Caco-2 (cell line): ENCODE data around the gene TCF7L1. TPM values are rescaled to one million over a fixed set of nuclear protein-coding genes. Genes with fewer than 3 reads are reported as not detected.

Source experiments
- BruUV-seq: library from RNA; stranded (reverse); fragments of 400-500 nt; replicated peaks from 2 replicates; lab custom pipeline; 2021; lab: Mats Ljungman, UMichigan
- CTCF ChIA-PET: fragments of 300-600 bp; sonication (Branson Sonifier 250); formaldehyde crosslinking; loops from one replicate; lab custom pipeline; 2022; ENCODE audit warnings: antibody characterized with exemption; lab: Charles Lee
- POLR2A ChIA-PET: fragments of 300-600 bp; sonication (Branson Sonifier 250); formaldehyde crosslinking; loops from one replicate; lab custom pipeline; 2022; ENCODE audit warnings: antibody characterized with exemption; lab: Charles Lee
- DNase-seq, 2 experiments: peaks; one replicate each; pipeline versions ENCODE4 v3.0.0 to v3.0.0-alpha.2; 2020 to 2022
- H3K27me3 ChIP-seq: replicated peaks from 2 replicates; pipeline ENCODE4 v1.6.0; 2011; ENCODE audit warnings: low read length; ENCODE audit not compliant: control insufficient read depth, insufficient read depth
- H3K36me3 ChIP-seq: 2 replicates; pipeline ENCODE4 v1.5.1; 2011; ENCODE audit warnings: low read length; ENCODE audit not compliant: control insufficient read depth, insufficient read depth
- H3K4me1 ChIP-seq: fragments of 250-450 bp; sonication (Bioruptor Pico); 2 replicates; pipeline ENCODE4 v1.5.1; 2020; ENCODE audit warnings: mild to moderate bottlenecking
- H3K4me3 ChIP-seq: 2 replicates; pipeline ENCODE4 v1.5.1; 2011; ENCODE audit warnings: low read depth, mild to moderate bottlenecking, control low read depth, low read length
- H3K9me3 ChIP-seq: fragments of 250-450 bp; sonication (Bioruptor Pico); 2 replicates; pipeline ENCODE4 v1.5.1; 2020; ENCODE audit warnings: mild to moderate bottlenecking, moderate library complexity
- H3K27ac Mint-ChIP-seq: one replicate; pipeline ENCODE4 v1.8.0; 2022; ENCODE audit warnings: mixed read lengths; ENCODE audit not compliant: unreplicated experiment
- H3K27me3 Mint-ChIP-seq: one replicate; pipeline ENCODE4 v1.8.0; 2022; ENCODE audit warnings: mixed read lengths; ENCODE audit not compliant: insufficient read depth, unreplicated experiment
- H3K36me3 Mint-ChIP-seq: one replicate; pipeline ENCODE4 v1.8.0; 2022; ENCODE audit warnings: mild to moderate bottlenecking, mixed read lengths; ENCODE audit not compliant: insufficient read depth, unreplicated experiment
- H3K4me1 Mint-ChIP-seq: one replicate; pipeline ENCODE4 v1.8.0; 2022; ENCODE audit warnings: low read depth, mixed read lengths; ENCODE audit not compliant: unreplicated experiment
- H3K4me3 Mint-ChIP-seq: one replicate; pipeline ENCODE4 v1.8.0; 2022; ENCODE audit warnings: mild to moderate bottlenecking, moderate library complexity, mixed read lengths; ENCODE audit not compliant: unreplicated experiment
- H3K9me3 Mint-ChIP-seq: one replicate; pipeline ENCODE4 v1.8.0; 2022; ENCODE audit warnings: mixed read lengths; ENCODE audit not compliant: unreplicated experiment
- CTCF ChIP-seq, 2 experiments: fragments of 200-600 bp in 1 of 2; IDR thresholded peaks; 1 replicate in 1 of 2; 2 replicates in 1 of 2; pipeline versions ENCODE4 v1.5.1 to v1.8.0; 2011 to 2022; ENCODE audit warnings: antibody characterized with exemption in 1 of 2, control low read depth in 1 of 2, inconsistent platforms in 1 of 2, low read depth in 1 of 2, low read length in 1 of 2, mild to moderate bottlenecking in 1 of 2, moderate library complexity in 1 of 2; ENCODE audit not compliant: insufficient read depth in 1 of 2, severe bottlenecking in 1 of 2, unreplicated experiment in 1 of 2
- intact Hi-C: fragments of 100-400 bp; cut with micrococcal nuclease; formaldehyde crosslinking; loops from one replicate; pipeline ENCODE4 v1.10.0; 2022; ENCODE audit not compliant: unreplicated experiment
- total RNA-seq: library from RNA; stranded (reverse); gene quantifications from 2 replicates; pipeline ENCODE4 v1.2.3, GENCODE V29; 2022

Gene TCF7L1
- total RNA-seq, 1 experiment from 2014 or later = 29.0 TPM

DNA sequence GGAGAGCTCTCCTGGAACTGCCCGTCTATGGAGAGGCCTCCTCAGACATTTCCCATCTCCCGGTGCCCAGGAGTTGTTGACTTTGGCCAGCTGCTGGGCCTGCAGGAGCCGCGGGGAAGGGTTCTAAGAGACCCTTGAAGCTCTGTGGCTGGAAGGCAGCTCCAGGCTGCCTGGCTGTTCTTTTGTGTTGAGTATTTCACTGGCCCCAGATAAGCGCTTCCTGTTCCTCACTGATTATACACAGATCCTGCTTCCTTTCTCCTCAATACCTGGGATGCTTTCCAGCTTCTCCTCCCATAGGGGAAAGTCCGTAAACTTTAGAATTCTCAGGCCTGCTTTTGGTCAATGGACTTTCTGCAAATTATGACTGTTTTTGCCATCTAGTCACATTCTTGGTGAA, 136.8 kb downstream of the TCF7L1 start:
- intact Hi-C loops = no loop called here

GRCh38 chr2:85272357-85272756, 139.2 kb downstream of the TCF7L1 start:
- H3K9me3 Mint-ChIP-seq = no peaks in the 10 kb centered on the region
- H3K9me3 ChIP-seq = no peaks in the 10 kb centered on the region
- no peaks in the 10 kb centered on the region for H3K27me3 ChIP-seq
- intact Hi-C loops = no loop called here
- ChIA-PET CTCF (no interaction called here), POLR2A (no interaction called here)
- no peaks in the 10 kb centered on the region for H3K27me3 Mint-ChIP-seq
- peaks cover 30% of the 10 kb centered on the region for H3K4me1 ChIP-seq
- no peaks in the 10 kb centered on the region for H3K36me3 ChIP-seq
- no peak overlapping the region for H3K4me3 Mint-ChIP-seq
- no peak overlapping the region for H3K4me3 ChIP-seq
- no peak for DNase-seq
- no TSS peak for BruUV-seq
- H3K36me3 Mint-ChIP-seq = peaks cover 7% of the 10 kb centered on the region
- H3K4me1 Mint-ChIP-seq = peaks cover 24% of the 10 kb centered on the region
- no peak for TF ChIP-seq CTCF (IDR thresholded peaks at IDR 0.05; ENCODE audit: insufficient read depth in 1 of 2, low read depth in 1 of 2, low read length in 1 of 2, severe bottlenecking in 1 of 2, unreplicated experiment in 1 of 2)
- H3K27ac Mint-ChIP-seq = no peak overlapping the region

More for the DNA sequence above, 136.8 kb downstream of the TCF7L1 start:
- DNase-seq = no peak
- Mint-ChIP-seq H3K27me3 (no peaks in the 10 kb centered on the region), H3K9me3 (no peaks in the 10 kb centered on the region), H3K4me1 (peaks cover 38% of the 10 kb centered on the region), H3K4me3 (no peak overlapping the region), H3K27ac (peak overlapping the region; percentile 65), H3K36me3 (peaks cover 7% of the 10 kb centered on the region)
- Histone ChIP-seq H3K4me3 (no peak overlapping the region), H3K4me1 (peaks cover 48% of the 10 kb centered on the region), H3K36me3 (no peaks in the 10 kb centered on the region), H3K27me3 (no peaks in the 10 kb centered on the region), H3K9me3 (no peaks in the 10 kb centered on the region)
- CTCF ChIA-PET = interaction anchor here (1.4 to 1.9 kb wide), 2 partner anchors 14 to 27 kb away, joined by 3 to 6 read pairs; no protein-coding TSS in a partner anchor
- no TSS peak for BruUV-seq
- TF ChIP-seq CTCF (IDR thresholded peaks at IDR 0.05; ENCODE audit: insufficient read depth in 1 of 2, low read depth in 1 of 2, low read length in 1 of 2, severe bottlenecking in 1 of 2, unreplicated experiment in 1 of 2) = no peak
- POLR2A ChIA-PET = no interaction called here

DNA sequence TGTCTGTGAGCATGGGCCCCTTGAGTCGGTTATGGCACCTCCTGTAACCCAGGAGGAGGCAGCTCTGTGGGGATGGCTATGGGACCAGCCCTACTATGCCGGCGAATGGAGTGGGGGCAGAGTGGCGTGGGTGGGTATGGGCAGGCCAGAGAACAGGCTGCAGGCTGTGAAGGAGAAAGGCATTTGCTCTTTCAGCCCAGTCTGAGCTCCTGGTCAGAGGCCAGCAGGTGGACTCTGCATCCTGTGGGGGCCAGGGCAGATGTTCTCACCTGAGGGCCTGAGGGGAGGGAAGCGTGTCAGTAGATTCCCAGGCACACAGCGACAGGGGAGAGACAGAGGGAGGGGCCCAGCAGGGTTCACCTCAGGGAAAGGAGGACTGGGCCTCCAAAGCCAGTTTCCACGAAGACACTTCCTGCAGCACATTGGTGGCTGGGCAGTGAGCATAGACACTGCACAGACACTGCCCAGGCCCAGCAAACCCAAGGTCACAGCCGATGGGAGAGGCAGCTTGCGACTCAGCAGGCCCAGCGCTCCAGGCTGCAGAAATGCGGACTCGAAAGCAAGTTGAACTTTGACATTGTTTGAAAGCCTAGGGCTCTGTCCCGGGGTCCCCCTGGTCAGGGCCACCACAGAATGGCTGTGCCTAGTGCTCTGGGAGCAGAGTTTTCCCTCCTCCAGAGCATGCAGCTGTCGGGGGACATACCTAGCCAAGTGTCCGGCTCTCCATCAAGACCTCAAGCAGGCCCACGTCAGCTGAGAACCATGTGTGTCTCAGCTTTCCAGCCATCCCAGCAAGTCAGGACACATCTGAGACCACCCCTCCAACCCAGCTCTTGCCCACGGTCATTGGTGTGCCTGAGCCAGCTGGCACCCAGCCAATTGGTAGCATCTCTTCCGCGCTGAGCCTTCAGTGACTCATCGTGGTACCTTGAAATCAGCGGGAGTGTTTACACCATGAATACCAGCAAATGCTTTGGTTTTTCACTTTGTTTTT, 140.8 kb downstream of the TCF7L1 start:
- DNase-seq = peak in 1 of 2 experiments; percentile 53
- ChIA-PET CTCF (interaction anchor here (1.4 kb wide), 1 partner anchor 22 kb away, joined by 3 read pairs; no protein-coding TSS in a partner anchor), POLR2A (no interaction called here)
- TF ChIP-seq CTCF (IDR thresholded peaks at IDR 0.05; ENCODE audit: insufficient read depth in 1 of 2, low read depth in 1 of 2, low read length in 1 of 2, severe bottlenecking in 1 of 2, unreplicated experiment in 1 of 2) = no peak
- H3K4me1 Mint-ChIP-seq = peaks cover 24% of the 10 kb centered on the region
- peaks cover 41% of the 10 kb centered on the region for H3K4me1 ChIP-seq
- H3K27ac Mint-ChIP-seq = peak overlapping the region; percentile 54
- no peaks in the 10 kb centered on the region for H3K36me3 ChIP-seq
- no peak overlapping the region for H3K4me3 Mint-ChIP-seq
- intact Hi-C loops = no loop called here
- no peaks in the 10 kb centered on the region for H3K27me3 ChIP-seq
- no peaks in the 10 kb centered on the region for H3K9me3 Mint-ChIP-seq
- no peaks in the 10 kb centered on the region for H3K36me3 Mint-ChIP-seq
- no TSS peak for BruUV-seq
- H3K27me3 Mint-ChIP-seq = no peaks in the 10 kb centered on the region
- no peaks in the 10 kb centered on the region for H3K9me3 ChIP-seq
- H3K4me3 ChIP-seq = no peak overlapping the region
